Measurements from ENCODE around the gene CD8A.
"Not testable (repeated sequence)": the region's sequence is repeated elsewhere in the genome, so short reads cannot be mapped to it uniquely, and the experiment has no call there.

The CD8A gene

GRCh38 chr2:86744152-86744551 is 46.6 kb downstream of the CD8A start:
- FAIRE-seq (no peak), DNase-seq (ENCODE audit: extremely low spot score, insufficient read length, low read depth) (no peak)

DNA sequence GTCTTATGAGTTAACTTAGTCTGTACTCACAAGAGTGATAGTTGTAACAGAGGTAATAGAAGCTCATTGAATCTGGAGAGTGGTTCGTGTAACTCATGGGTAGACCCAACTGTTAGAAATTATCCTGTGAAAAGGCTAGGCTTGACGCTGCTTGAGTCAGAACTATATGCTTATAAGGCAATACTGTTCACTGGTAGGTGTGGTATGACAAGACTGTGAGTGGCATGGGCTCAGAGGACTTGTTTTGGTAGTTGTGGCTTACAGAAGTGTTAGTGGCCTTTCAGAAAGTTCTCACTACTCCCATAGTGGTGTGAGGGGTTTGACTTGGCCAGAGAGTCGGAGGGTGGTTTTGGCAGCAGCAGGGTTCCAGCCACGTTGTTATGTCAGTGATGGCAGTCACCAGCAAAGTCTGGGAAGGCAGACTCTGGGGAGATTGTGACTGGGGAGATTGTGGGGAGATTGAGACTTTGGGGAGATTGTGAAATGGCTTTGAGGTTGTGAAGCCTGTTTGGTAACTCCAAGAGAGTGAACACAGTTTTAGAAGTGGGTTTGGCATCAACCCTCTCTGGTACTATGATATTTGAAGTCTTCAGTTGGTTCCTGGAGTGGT is 48.7 kb downstream of the CD8A start:
- not testable (repeated sequence) for FAIRE-seq; DNase-seq (ENCODE audit: extremely low spot score, insufficient read length, low read depth)

DNA sequence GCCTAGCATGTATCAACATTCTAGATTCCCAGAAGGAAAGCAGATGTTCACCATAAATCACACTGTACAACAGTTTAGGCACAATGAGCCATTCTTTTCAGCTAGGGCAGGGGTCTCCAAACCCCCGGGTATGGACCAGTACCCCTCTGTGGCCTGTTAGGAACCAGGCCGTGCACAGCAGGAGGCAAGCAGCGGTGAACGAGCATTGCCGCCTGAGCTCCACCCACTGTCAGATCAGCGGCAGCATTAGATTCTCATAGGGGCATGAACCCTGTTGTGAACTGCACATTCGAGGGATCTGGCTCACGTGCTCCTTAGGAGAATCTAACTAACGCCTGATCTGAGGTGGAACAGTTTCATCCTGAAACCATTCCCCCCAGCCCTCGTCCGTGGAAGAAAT is 50.8 kb downstream of the CD8A start:
- not testable (repeated sequence) for DNase-seq (ENCODE audit: extremely low spot score, insufficient read length, low read depth); FAIRE-seq

GRCh38 chr2:86739485-86739884 is 51.2 kb downstream of the CD8A start:
- FAIRE-seq; DNase-seq (ENCODE audit: extremely low spot score, insufficient read length, low read depth): not testable (repeated sequence)

DNA sequence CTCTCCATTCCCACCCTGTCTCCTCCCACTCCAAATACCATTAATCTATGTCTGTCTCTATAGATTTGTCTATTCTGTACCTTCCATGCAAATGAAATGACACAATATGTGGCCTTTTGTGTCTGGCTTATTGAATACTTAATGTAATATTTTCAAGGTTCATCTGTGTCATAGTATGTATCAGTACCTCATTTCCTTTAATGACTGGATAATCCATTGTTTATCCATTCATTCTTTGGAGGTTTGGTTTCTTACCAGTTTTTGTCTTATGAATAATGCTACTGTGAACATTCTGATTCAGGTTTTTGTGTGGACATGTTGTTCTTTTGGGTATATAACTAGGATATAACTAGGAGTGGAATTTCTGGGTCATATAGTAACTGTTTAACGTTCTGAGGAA is 55.8 kb downstream of the CD8A start:
- not testable (repeated sequence) for FAIRE-seq; DNase-seq (ENCODE audit: extremely low spot score, insufficient read length, low read depth)

All from GM18507 (cell line).